Activated CD8-positive, alpha-beta memory T cell treated with anti-CD3 and anti-CD28 coated beads, Interleukin-2, amount 10 ng/mL, durations not matched to agents 7 days and 5 days (primary cell): Measurements from ENCODE around the gene TRIM32. TPM values are rescaled to one million over a fixed set of nuclear protein-coding genes. Genes with fewer than 3 reads are reported as not detected.
A peak's percentile ranks its signal among the peaks of the same experiment; 100 is the strongest.
"Not testable (repeated sequence)": the region's sequence is repeated elsewhere in the genome, so short reads cannot be mapped to it uniquely, and the experiment has no call there.

ENCODE experiments used
- ATAC-seq: fragments of 150-1000 bp; cut with Tn5 transposase; one replicate; pipeline ENCODE4 v1.10.0; 2021; ENCODE audit warnings: moderate library complexity
- CTCF ChIA-PET: fragments of 350-600 bp; sonication (Branson Sonifier 250); formaldehyde crosslinking; loops from one replicate; lab custom pipeline; 2021; ENCODE audit warnings: antibody characterized with exemption; lab: Charles Lee
- DNase-seq: peaks from one replicate; pipeline ENCODE4 v3.0.0-alpha.2; 2020
- H3K27ac Mint-ChIP-seq: one replicate; pipeline ENCODE4 v1.8.0; 2021; ENCODE audit warnings: mild to moderate bottlenecking, mixed read lengths
- H3K27me3 Mint-ChIP-seq: one replicate; pipeline ENCODE4 v1.8.0; 2021; ENCODE audit warnings: mixed read lengths
- H3K36me3 Mint-ChIP-seq: one replicate; pipeline ENCODE4 v1.8.0; 2021; ENCODE audit warnings: mild to moderate bottlenecking, mixed read lengths
- H3K4me1 Mint-ChIP-seq: one replicate; pipeline ENCODE4 v1.8.0; 2021; ENCODE audit warnings: mixed read lengths
- H3K4me3 Mint-ChIP-seq: one replicate; pipeline ENCODE4 v1.8.0; 2021; ENCODE audit warnings: mild to moderate bottlenecking, moderate library complexity, mixed read lengths
- H3K9me3 Mint-ChIP-seq: one replicate; pipeline ENCODE4 v1.8.0; 2022; ENCODE audit warnings: low read depth, mixed read lengths
- total RNA-seq, 2 experiments: library from RNA; stranded (reverse); gene quantifications; one replicate each; pipeline ENCODE4 v1.2.3, GENCODE V29; 2021

Gene TRIM32
- total RNA-seq, 2 experiments from 2014 or later: 14.0 to 19.8 TPM

- peaks cover 48% of the 10 kb centered on the region for H3K4me1 Mint-ChIP-seq
- H3K9me3 Mint-ChIP-seq: no peaks in the 10 kb centered on the region
- ATAC-seq (no peak), DNase-seq (no peak)
- peaks cover 8% of the 10 kb centered on the region for H3K36me3 Mint-ChIP-seq
- no peaks in the 10 kb centered on the region for H3K27me3 Mint-ChIP-seq
- peak overlapping the region; percentile 5 for H3K4me3 Mint-ChIP-seq
- no peak overlapping the region for H3K27ac Mint-ChIP-seq
- CTCF ChIA-PET: no interaction called here
Measured at GRCh38 chr9:116688806-116689485, 1.8 kb downstream of the TRIM32 start.

- Mint-ChIP-seq H3K36me3 (peaks cover 10% of the 10 kb centered on the region), H3K27me3 (no peaks in the 10 kb centered on the region), H3K4me1 (peaks cover 48% of the 10 kb centered on the region), H3K27ac (no peak overlapping the region), H3K9me3 (no peaks in the 10 kb centered on the region), H3K4me3 (no peak overlapping the region)
- DNase-seq (no peak), ATAC-seq (no peak)
- CTCF ChIA-PET: no interaction called here
Measured at GRCh38 chr9:116689486-116690032, 2.5 kb downstream of the TRIM32 start.

- H3K27ac Mint-ChIP-seq, CTCF ChIA-PET, H3K27me3 Mint-ChIP-seq, H3K4me3 Mint-ChIP-seq, DNase-seq, H3K9me3 Mint-ChIP-seq, ATAC-seq: not testable (repeated sequence)
- Mint-ChIP-seq H3K4me1 (peaks cover 50% of the 10 kb centered on the region), H3K36me3 (peaks cover 12% of the 10 kb centered on the region)
Measured at GRCh38 chr9:116690805-116691204, 3.7 kb downstream of the TRIM32 start.

GRCh38 chr9:116691607-116692006, 4.5 kb downstream of the TRIM32 start:
- CTCF ChIA-PET: no interaction called here
- Mint-ChIP-seq H3K4me3 (no peak overlapping the region), H3K27ac (no peak overlapping the region), H3K27me3 (no peaks in the 10 kb centered on the region), H3K36me3 (peaks cover 17% of the 10 kb centered on the region), H3K4me1 (peaks cover 42% of the 10 kb centered on the region), H3K9me3 (no peaks in the 10 kb centered on the region)
- DNase-seq (no peak), ATAC-seq (no peak)

- Mint-ChIP-seq H3K27ac (no peak overlapping the region), H3K9me3 (no peaks in the 10 kb centered on the region), H3K27me3 (no peaks in the 10 kb centered on the region), H3K4me1 (peaks cover 37% of the 10 kb centered on the region), H3K36me3 (peaks cover 18% of the 10 kb centered on the region), H3K4me3 (no peak overlapping the region)
- DNase-seq (no peak), ATAC-seq (no peak)
- CTCF ChIA-PET: no interaction called here
Measured at GRCh38 chr9:116692616-116693015, 5.5 kb downstream of the TRIM32 start.

GRCh38 chr9:116693233-116693731, 6.2 kb downstream of the TRIM32 start:
- H3K9me3 Mint-ChIP-seq: no peaks in the 10 kb centered on the region
- CTCF ChIA-PET: no interaction called here
- H3K27ac Mint-ChIP-seq: no peak overlapping the region
- ATAC-seq (no peak), DNase-seq (no peak)
- H3K4me3 Mint-ChIP-seq: no peak overlapping the region
- peaks cover 30% of the 10 kb centered on the region for H3K4me1 Mint-ChIP-seq
- H3K27me3 Mint-ChIP-seq: no peaks in the 10 kb centered on the region
- H3K36me3 Mint-ChIP-seq: peaks cover 25% of the 10 kb centered on the region

- Mint-ChIP-seq H3K4me3 (no peak overlapping the region), H3K4me1 (peaks cover 17% of the 10 kb centered on the region), H3K27ac (no peak overlapping the region)
Measured at GRCh38 chr9:116694785-116695291, 7.7 kb downstream of the TRIM32 start.

GRCh38 chr9:116695438-116695837, 8.3 kb downstream of the TRIM32 start:
- CTCF ChIA-PET: no interaction called here

More at GRCh38 chr9:116694785-116695291, 7.7 kb downstream of the TRIM32 start:
- Mint-ChIP-seq H3K36me3 (peaks cover 41% of the 10 kb centered on the region), H3K9me3 (no peaks in the 10 kb centered on the region), H3K27me3 (no peaks in the 10 kb centered on the region)
- DNase-seq: no peak
- ATAC-seq: no peak
- CTCF ChIA-PET: no interaction called here

GRCh38 chr9:116697362-116697761, 10.3 kb downstream of the TRIM32 start:
- peaks cover 4% of the 10 kb centered on the region for H3K9me3 Mint-ChIP-seq
- CTCF ChIA-PET: no interaction called here
- H3K36me3 Mint-ChIP-seq: peaks cover 62% of the 10 kb centered on the region
- ATAC-seq: no peak
- H3K4me1 Mint-ChIP-seq: peaks cover 27% of the 10 kb centered on the region
- no peak for DNase-seq
- no peaks in the 10 kb centered on the region for H3K27me3 Mint-ChIP-seq
- no peak overlapping the region for H3K4me3 Mint-ChIP-seq
- no peak overlapping the region for H3K27ac Mint-ChIP-seq

More at GRCh38 chr9:116695438-116695837, 8.3 kb downstream of the TRIM32 start:
- DNase-seq (no peak), ATAC-seq (no peak)
- Mint-ChIP-seq H3K36me3 (peaks cover 47% of the 10 kb centered on the region), H3K4me1 (peaks cover 18% of the 10 kb centered on the region), H3K9me3 (peaks cover 2% of the 10 kb centered on the region), H3K4me3 (no peak overlapping the region), H3K27ac (no peak overlapping the region), H3K27me3 (no peaks in the 10 kb centered on the region)

GRCh38 chr9:116697887-116698286, 10.8 kb downstream of the TRIM32 start:
- Mint-ChIP-seq H3K27me3 (no peaks in the 10 kb centered on the region), H3K4me1 (peaks cover 24% of the 10 kb centered on the region)
- CTCF ChIA-PET: no interaction called here

GRCh38 chr9:116700279-116700678, 13.2 kb downstream of the TRIM32 start:
- DNase-seq (no peak), ATAC-seq (no peak)
- Mint-ChIP-seq H3K9me3 (peaks cover 4% of the 10 kb centered on the region), H3K36me3 (peaks cover 57% of the 10 kb centered on the region), H3K4me1 (peaks cover 22% of the 10 kb centered on the region), H3K4me3 (no peak overlapping the region), H3K27ac (no peak overlapping the region), H3K27me3 (no peaks in the 10 kb centered on the region)
- CTCF ChIA-PET: no interaction called here

More at GRCh38 chr9:116697887-116698286, 10.8 kb downstream of the TRIM32 start:
- Mint-ChIP-seq H3K4me3 (no peak overlapping the region), H3K36me3 (peaks cover 65% of the 10 kb centered on the region), H3K27ac (no peak overlapping the region), H3K9me3 (peaks cover 4% of the 10 kb centered on the region)
- ATAC-seq (no peak), DNase-seq (no peak)

GRCh38 chr9:116700882-116701865, 14.1 kb downstream of the TRIM32 start:
- H3K36me3 Mint-ChIP-seq: peaks cover 51% of the 10 kb centered on the region
- peak overlapping the region; percentile 68 for H3K27ac Mint-ChIP-seq
- H3K9me3 Mint-ChIP-seq: peaks cover 4% of the 10 kb centered on the region
- H3K4me1 Mint-ChIP-seq: peaks cover 20% of the 10 kb centered on the region
- CTCF ChIA-PET: interaction anchor here (0.7 kb wide), 1 partner anchor 35 kb away, joined by 3 read pairs; no protein-coding TSS in a partner anchor
- ATAC-seq (peak; percentile 42), DNase-seq (no peak)
- H3K4me3 Mint-ChIP-seq: no peak overlapping the region
- H3K27me3 Mint-ChIP-seq: no peaks in the 10 kb centered on the region
